OCI-LY1 (cell line): Measurements from ENCODE around the gene PCED1B.

Experiments used
- H2AFZ ChIP-seq: fragments of 200-600 bp; sonication (generic), shearing (Covaris generic); 2 replicates; pipeline ENCODE4 v1.6.0; 2014; ENCODE audit warnings: antibody characterized with exemption, mild to moderate bottlenecking, low read length
- H3F3A ChIP-seq: fragments of 200-600 bp; sonication (generic), shearing (Covaris generic); 2 replicates; pipeline ENCODE4 v1.6.0; 2014; ENCODE audit warnings: mild to moderate bottlenecking, antibody characterized with exemption, low read length, moderate library complexity; ENCODE audit not compliant: insufficient read depth
- H3K27ac ChIP-seq: fragments of 200-600 bp; sonication (generic); 2 replicates; pipeline ENCODE4 v1.5.1; 2014; ENCODE audit warnings: low read length, mixed run types, mild to moderate bottlenecking, low read depth; ENCODE audit not compliant: poor library complexity, severe bottlenecking
- H3K27me3 ChIP-seq: fragments of 200-600 bp; sonication (generic); 2 replicates; pipeline ENCODE4 v1.6.0; 2014; ENCODE audit warnings: antibody characterized with exemption, mild to moderate bottlenecking, low read length, moderate library complexity; ENCODE audit not compliant: insufficient read depth
- H3K36me3 ChIP-seq: fragments of 200-600 bp; sonication (generic); 2 replicates; pipeline ENCODE4 v1.6.1; 2014; ENCODE audit warnings: mild to moderate bottlenecking, antibody characterized with exemption, low read length, moderate library complexity, mixed read lengths; ENCODE audit not compliant: insufficient read depth
- H3K4me1 ChIP-seq: fragments of 200-600 bp; sonication (generic); 2 replicates; pipeline ENCODE4 v1.5.1; 2014; ENCODE audit warnings: mild to moderate bottlenecking, low read length, moderate library complexity; ENCODE audit not compliant: insufficient read depth, severe bottlenecking
- H3K4me2 ChIP-seq: fragments of 200-600 bp; sonication (generic), shearing (Covaris generic); 2 replicates; pipeline ENCODE4 v1.6.1; 2014; ENCODE audit warnings: low read length
- H3K4me3 ChIP-seq: fragments of 200-600 bp; sonication (generic); 2 replicates; pipeline ENCODE4 v1.5.1; 2014; ENCODE audit warnings: low read length, low read depth, mild to moderate bottlenecking, mixed read lengths; ENCODE audit not compliant: poor library complexity, severe bottlenecking
- H3K79me2 ChIP-seq: fragments of 200-600 bp; shearing (Covaris generic); 2 replicates; pipeline ENCODE4 v1.6.1; 2016; ENCODE audit warnings: mixed run types, low read length, mixed read lengths; ENCODE audit not compliant: insufficient read depth
- H3K9ac ChIP-seq: fragments of 200-600 bp; sonication (generic), shearing (Covaris generic); 2 replicates; pipeline ENCODE4 v1.6.1; 2014; ENCODE audit warnings: mild to moderate bottlenecking, low read length, mixed read lengths
- H3K9me2 ChIP-seq: fragments of 200-600 bp; sonication (generic), shearing (Covaris generic); 2 replicates; pipeline ENCODE4 v1.6.1; 2014; ENCODE audit warnings: low read depth, mild to moderate bottlenecking, low read length, mixed read lengths
- H3K9me3 ChIP-seq: fragments of 200-600 bp; shearing (Covaris generic); 2 replicates; pipeline ENCODE4 v1.6.1; 2014; ENCODE audit warnings: low read length, mixed read lengths
- H4K20me1 ChIP-seq: fragments of 200-600 bp; sonication (generic), shearing (Covaris generic); 2 replicates; pipeline ENCODE4 v1.6.0; 2016; ENCODE audit warnings: mild to moderate bottlenecking, low read length; ENCODE audit not compliant: insufficient read depth
- EZH2 ChIP-seq: fragments of 200-600 bp; sonication (generic), shearing (Covaris generic); IDR thresholded peaks from 2 replicates; pipeline ENCODE4 v1.8.0; 2017; ENCODE audit warnings: borderline replicate concordance, mixed run types, mild to moderate bottlenecking, antibody characterized with exemption, low read length, moderate library complexity, mixed read lengths
- TF ChIP-seq, protein P1 (sequence below): fragments of 200-600 bp; sonication (generic), shearing (Covaris generic); IDR thresholded peaks from 2 replicates; pipeline ENCODE4 v1.5.1; 2017; ENCODE audit warnings: mild to moderate bottlenecking, antibody characterized with exemption, low read length, moderate library complexity, mixed read lengths

Gene PCED1B

DNA sequence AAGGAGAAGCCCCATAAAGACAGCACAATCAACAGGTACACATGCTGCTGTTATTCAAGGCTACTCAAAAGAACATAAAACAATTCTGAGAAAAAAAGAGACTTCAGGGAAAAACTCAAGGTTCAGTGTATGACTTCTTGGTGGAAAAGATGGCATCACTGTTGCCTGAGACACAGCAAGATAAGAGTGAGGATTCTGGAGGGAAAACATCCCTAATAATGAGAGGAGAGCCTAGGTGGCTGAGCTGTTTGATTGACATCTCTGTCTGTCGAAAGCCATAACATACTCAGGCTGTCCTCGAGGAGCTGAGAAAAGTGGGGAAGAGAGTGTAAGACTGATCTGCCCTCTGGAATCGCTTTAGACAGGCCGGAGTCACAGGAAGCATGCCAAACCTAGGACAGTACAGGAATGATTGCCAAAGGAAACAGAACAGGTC, 193.8 kb downstream of the PCED1B start:
- Histone ChIP-seq H4K20me1 (no peaks in the 10 kb centered on the region), H3F3A (no peaks in the 10 kb centered on the region), H3K4me2 (peak overlapping the region; percentile 16), H3K4me3 (no peak overlapping the region), H2AFZ (peak overlapping the region; percentile 2; the same call in 1 of the 2 replicates), H3K9me2 (no peaks in the 10 kb centered on the region), H3K9ac (peak overlapping the region; percentile 20; the same call in 1 of the 2 replicates), H3K4me1 (peaks cover 92% of the 10 kb centered on the region), H3K36me3 (peaks cover under 1% of the 10 kb centered on the region; the same call in 1 of the 2 replicates), H3K27me3 (no peaks in the 10 kb centered on the region), H3K79me2 (no peaks in the 10 kb centered on the region), H3K27ac (peak overlapping the region; percentile 84), H3K9me3 (no peaks in the 10 kb centered on the region; the same call in 1 of the 2 replicates)
- TF ChIP-seq, protein P1, sequence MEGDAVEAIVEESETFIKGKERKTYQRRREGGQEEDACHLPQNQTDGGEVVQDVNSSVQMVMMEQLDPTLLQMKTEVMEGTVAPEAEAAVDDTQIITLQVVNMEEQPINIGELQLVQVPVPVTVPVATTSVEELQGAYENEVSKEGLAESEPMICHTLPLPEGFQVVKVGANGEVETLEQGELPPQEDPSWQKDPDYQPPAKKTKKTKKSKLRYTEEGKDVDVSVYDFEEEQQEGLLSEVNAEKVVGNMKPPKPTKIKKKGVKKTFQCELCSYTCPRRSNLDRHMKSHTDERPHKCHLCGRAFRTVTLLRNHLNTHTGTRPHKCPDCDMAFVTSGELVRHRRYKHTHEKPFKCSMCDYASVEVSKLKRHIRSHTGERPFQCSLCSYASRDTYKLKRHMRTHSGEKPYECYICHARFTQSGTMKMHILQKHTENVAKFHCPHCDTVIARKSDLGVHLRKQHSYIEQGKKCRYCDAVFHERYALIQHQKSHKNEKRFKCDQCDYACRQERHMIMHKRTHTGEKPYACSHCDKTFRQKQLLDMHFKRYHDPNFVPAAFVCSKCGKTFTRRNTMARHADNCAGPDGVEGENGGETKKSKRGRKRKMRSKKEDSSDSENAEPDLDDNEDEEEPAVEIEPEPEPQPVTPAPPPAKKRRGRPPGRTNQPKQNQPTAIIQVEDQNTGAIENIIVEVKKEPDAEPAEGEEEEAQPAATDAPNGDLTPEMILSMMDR = no peak
- TF ChIP-seq EZH2 = no peak

DNA sequence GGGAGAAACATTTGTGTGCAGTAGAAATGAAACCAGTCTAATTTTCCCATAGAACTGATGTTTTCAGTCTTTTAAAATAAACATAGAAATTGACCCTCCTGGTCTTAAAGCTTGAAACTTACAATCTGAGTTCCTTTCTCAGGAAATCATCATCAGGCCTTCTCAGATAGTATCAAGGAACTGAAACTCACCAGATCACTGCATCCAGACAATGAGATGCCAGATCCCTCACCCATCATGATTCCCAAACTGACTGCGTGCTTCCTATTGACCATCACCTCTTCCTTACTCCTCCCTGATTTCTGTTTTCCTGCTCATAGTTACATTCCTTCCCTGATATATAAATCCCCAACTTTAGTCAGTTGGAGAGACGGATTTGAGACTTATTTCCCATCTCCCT, 195.3 kb downstream of the PCED1B start:
- TF ChIP-seq, protein P1 = no peak
- TF ChIP-seq EZH2 = no peak
- Histone ChIP-seq H3K4me1 (peaks cover 78% of the 10 kb centered on the region), H3F3A (no peaks in the 10 kb centered on the region), H3K79me2 (no peaks in the 10 kb centered on the region), H4K20me1 (no peaks in the 10 kb centered on the region), H3K9ac (no peak overlapping the region), H3K36me3 (no peaks in the 10 kb centered on the region), H3K9me3 (no peaks in the 10 kb centered on the region), H3K4me3 (no peak overlapping the region), H2AFZ (no peak overlapping the region), H3K4me2 (no peak overlapping the region), H3K27me3 (no peaks in the 10 kb centered on the region), H3K9me2 (no peaks in the 10 kb centered on the region), H3K27ac (peak overlapping the region; percentile 77)

- Histone ChIP-seq H3K27me3 (no peaks in the 10 kb centered on the region), H3K9ac (peak overlapping the region; percentile 30; the same call in 1 of the 2 replicates), H3K79me2 (no peaks in the 10 kb centered on the region), H3K9me2 (no peaks in the 10 kb centered on the region), H3K36me3 (no peaks in the 10 kb centered on the region), H3F3A (no peaks in the 10 kb centered on the region), H3K4me3 (no peak overlapping the region), H4K20me1 (no peaks in the 10 kb centered on the region), H3K4me2 (peak overlapping the region; percentile 51), H2AFZ (no peak overlapping the region), H3K9me3 (no peaks in the 10 kb centered on the region), H3K27ac (peak overlapping the region; percentile 77), H3K4me1 (peaks cover 63% of the 10 kb centered on the region)
- TF ChIP-seq, protein P1 = no peak
- TF ChIP-seq EZH2 = no peak
These were observed 196.8 kb downstream of the PCED1B start for GRCh38 chr12:47276253-47276620.
